K562 (cell line): Measurements from ENCODE around the gene ECSIT.
"Not testable (repeated sequence)": the region's sequence is repeated elsewhere in the genome, so short reads cannot be mapped to it uniquely, and the experiment has no call there.

Source experiments
- ARID1B ChIP-seq: fragments of 450-650 bp; IDR thresholded peaks from 2 replicates; pipeline ENCODE4 v1.6.1; 2016; ENCODE audit warnings: antibody characterized with exemption, mild to moderate bottlenecking, inconsistent platforms
- BACH1 ChIP-seq: fragments of 200-800 bp; sonication (Bioruptor generic); IDR thresholded peaks from 2 replicates; pipeline ENCODE4 v1.6.1; 2016; ENCODE audit warnings: missing genetic modification characterization, missing compliant biosample characterization
- BCOR ChIP-seq: fragments of 450-650 bp; IDR thresholded peaks from 2 replicates; pipeline ENCODE4 v1.6.1; 2016
- CBX1 ChIP-seq: sonication (generic); IDR thresholded peaks from 2 replicates; pipeline ENCODE4 v1.6.1; 2016; ENCODE audit warnings: antibody characterized with exemption, low read depth, mild to moderate bottlenecking
- CHCHD3 ChIP-seq: fragments of 250-450 bp; sonication (Bioruptor Pico); IDR thresholded peaks from 2 replicates; pipeline ENCODE4 v2.1.2; 2022; ENCODE audit warnings: mild to moderate bottlenecking
- EP300 ChIP-seq: IDR thresholded peaks from 2 replicates; pipeline ENCODE4 v1.6.1; 2012; ENCODE audit warnings: low read length, improper control_type of control experiment
- EZH2 ChIP-seq: IDR thresholded peaks from 2 replicates; pipeline ENCODE4 v1.6.1; 2012; ENCODE audit warnings: low read depth, mild to moderate bottlenecking, inconsistent platforms, low read length, borderline replicate concordance
- HNRNPLL ChIP-seq: fragments of 200-400 bp; formaldehyde crosslinking; IDR thresholded peaks from 2 replicates; pipeline ENCODE4 v1.6.1; 2017; ENCODE audit warnings: low read length, low read depth, mild to moderate bottlenecking; ENCODE audit not compliant: poor library complexity, severe bottlenecking
- JUN ChIP-seq, 2 experiments: sonication (generic) in 1 of 2; formaldehyde crosslinking in 1 of 2; IDR thresholded peaks; 2 replicates each; pipeline versions ENCODE4 v1.6.1 to v1.8.0; 2012 to 2022; ENCODE audit warnings: borderline replicate concordance in 2 of 2, mild to moderate bottlenecking in 2 of 2, improper control_type of control experiment in 1 of 2, low read depth in 1 of 2, low read length in 1 of 2, missing genetic modification reagents in 1 of 2
- MGA ChIP-seq: fragments of 450-650 bp; IDR thresholded peaks from 2 replicates; pipeline ENCODE4 v1.6.1; 2016; ENCODE audit warnings: mild to moderate bottlenecking, moderate library complexity
- SPI1 ChIP-seq: IDR thresholded peaks from 2 replicates; pipeline ENCODE4 v1.6.1; 2011; ENCODE audit warnings: low read depth, low read length, control low read depth, borderline replicate concordance
- ZFX ChIP-seq: sonication (generic); formaldehyde crosslinking; IDR thresholded peaks from 2 replicates; pipeline ENCODE4 v1.8.0; 2022; ENCODE audit warnings: mild to moderate bottlenecking, missing genetic modification reagents, moderate library complexity
- ZNF239 ChIP-seq: fragments of 250-450 bp; sonication (Bioruptor Pico); IDR thresholded peaks from 2 replicates; pipeline ENCODE4 v1.4.0; 2020; ENCODE audit warnings: mild to moderate bottlenecking
- ZNF551 ChIP-seq: fragments of 250-450 bp; sonication (Bioruptor Pico); IDR thresholded peaks from 2 replicates; pipeline ENCODE4 v1.5.0; 2021; ENCODE audit warnings: mild to moderate bottlenecking, moderate library complexity

GRCh38 chr19:11468266-11468845 lies 60.6 kb downstream of the ECSIT start:
- not testable (repeated sequence) for TF ChIP-seq ZNF239 (CRISPR knock-in tag); CHCHD3; ZFX (CRISPR knock-in tag); EP300; BCOR; ARID1B; HNRNPLL; JUN (IDR thresholded peaks at IDR 0.05; ENCODE audit: borderline replicate concordance, low read depth, low read length); JUN (CRISPR knock-in tag; IDR thresholded peaks at IDR 0.05; ENCODE audit: borderline replicate concordance); EZH2; CBX1; MGA; BACH1; ZNF551; SPI1
